SW 1271 (cell line): ENCODE data around the gene INPP5B.
"Not testable (repeated sequence)": the region's sequence is repeated elsewhere in the genome, so short reads cannot be mapped to it uniquely, and the experiment has no call there.

ENCODE experiments used
- DNase-seq, 2 experiments: peaks; one replicate each; lab custom pipeline; 2025; lab: John Stamatoyannopoulos, UW

The INPP5B gene

DNA sequence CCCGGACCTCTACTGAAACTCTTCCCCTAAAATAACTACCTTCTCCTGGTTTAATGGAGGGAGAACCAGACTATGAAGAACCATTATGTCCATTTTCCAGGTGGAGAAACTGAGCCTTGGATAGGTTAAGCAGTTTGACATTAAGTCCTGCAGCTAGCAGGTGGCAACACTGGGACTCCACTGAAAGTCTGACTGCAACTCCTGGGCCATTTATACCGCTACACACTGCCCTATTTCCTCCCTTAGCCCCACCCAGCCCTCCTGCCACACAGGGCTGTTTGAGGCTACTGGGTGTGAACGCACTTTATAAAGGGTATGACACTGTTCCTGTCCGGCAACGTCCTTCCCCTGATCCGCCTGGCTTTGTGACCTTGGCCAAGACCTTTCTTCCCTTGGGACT is 511 bp upstream of the INPP5B start:
- DNase-seq: no peak

GRCh38 chr1:37945743-37946702 is 830 bp downstream of the INPP5B start:
- DNase-seq: no peak

- DNase-seq: no peak
Observed at GRCh38 chr1:37945251-37945650, 1.6 kb downstream of the INPP5B start.

DNA sequence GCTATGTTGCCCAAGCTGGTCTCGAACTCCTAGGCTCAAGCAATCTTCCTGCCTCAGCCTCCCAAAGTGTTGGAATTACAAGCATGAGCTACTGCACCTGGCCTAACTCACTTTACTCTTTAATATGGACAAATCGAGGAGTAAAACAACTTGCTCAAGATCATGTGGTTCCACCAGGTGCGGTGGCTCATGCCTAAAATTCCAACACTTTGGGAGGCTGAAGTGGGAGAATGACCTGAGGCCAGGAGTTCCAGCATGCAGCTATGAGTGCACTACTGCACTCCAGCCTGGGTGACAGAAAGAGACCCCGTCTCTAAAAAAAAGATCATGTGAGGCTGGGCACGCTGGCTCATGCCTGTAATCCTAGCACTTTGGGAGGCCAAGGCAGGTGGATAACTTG is 2.0 kb downstream of the INPP5B start:
- DNase-seq: no peak

DNA sequence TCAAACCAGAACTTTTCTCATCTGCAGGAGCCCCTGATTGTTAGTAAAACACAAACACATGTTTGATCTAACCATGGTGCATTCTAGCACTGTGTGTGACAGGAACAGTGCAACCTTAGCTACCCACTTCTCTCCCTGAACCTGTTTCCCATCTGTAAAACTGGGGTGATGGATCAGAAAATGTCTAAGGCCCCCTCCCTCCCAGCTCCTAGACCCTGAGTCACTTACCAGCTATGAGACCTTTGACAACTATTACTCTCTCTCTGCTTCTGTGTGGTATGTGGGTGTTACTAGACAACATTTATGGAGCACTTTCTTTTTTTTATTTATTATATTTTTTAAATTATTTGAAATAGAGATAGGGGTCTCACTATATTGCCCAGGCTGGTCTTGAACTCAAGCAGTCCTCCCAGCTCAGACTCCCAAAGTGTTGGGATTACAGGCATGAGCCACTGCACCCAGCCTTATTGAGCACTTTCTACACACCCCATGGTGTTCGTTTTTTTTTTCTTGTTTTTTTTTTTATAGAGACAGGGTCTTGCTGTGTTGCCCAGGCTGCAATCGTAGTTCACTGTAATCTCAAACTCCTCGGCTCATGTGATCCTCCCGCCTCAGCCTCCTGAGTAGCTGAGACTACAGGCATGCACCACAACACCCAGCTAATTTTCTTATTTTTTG is 2.6 kb downstream of the INPP5B start:
- DNase-seq: no peak

- DNase-seq: no peak
Observed at GRCh38 chr1:37940299-37940947, 6.4 kb downstream of the INPP5B start.

DNA sequence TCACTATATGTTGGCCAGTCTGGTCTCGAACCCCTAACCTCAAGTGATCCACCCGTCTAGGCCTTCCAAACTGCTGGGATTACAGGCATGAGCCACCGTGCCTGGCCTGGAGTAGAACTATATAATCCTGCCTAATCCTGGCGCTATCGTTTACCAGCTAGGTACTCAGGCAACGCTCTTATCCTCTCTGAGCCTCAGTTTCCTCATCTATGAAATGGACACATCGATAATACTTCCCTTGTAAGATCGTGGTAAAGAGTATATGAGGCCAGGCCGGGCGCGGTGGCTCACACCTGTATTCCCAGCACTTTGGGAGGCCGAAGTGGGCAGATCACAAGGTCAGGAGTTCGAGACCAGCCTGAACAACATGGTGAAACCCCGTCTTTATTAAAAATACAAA is 10.1 kb downstream of the INPP5B start:
- DNase-seq: not testable (repeated sequence)

DNA sequence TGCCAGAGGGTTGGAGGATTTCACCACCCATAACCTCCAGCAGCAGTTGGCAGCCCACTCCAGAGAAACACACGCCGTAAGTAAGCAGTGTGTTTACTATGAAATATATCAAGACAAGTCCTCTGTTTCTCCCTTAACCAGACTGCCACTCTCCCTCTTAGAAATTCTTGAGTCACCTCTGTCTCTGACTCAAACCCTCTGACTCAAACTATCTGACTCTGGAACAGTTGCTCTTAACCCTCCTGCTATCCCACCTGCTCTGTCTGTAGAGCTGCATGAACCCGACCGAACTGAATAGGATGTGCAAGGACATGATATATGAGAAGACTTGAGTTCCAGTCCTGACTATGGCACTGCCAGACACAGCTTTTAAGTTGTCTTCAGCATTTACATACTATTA is 14.1 kb downstream of the INPP5B start:
- DNase-seq: peak; percentile 7 to 24

GRCh38 chr1:37931361-37932158 is 15.3 kb downstream of the INPP5B start:
- peak; percentile 85 to 93 for DNase-seq

DNA sequence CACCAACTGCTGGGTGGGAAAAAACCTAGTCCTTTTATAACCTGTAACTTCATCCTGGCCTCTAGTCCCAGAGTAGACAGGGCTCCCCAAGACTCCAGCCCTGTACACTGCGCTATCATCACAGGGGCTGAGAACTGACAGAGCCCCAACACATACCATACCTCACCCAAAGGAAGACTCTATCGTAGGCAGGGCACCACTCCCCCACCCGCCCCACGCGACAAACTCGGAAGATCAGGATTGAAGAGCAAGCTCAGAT is 15.8 kb downstream of the INPP5B start:
- no peak for DNase-seq

DNA sequence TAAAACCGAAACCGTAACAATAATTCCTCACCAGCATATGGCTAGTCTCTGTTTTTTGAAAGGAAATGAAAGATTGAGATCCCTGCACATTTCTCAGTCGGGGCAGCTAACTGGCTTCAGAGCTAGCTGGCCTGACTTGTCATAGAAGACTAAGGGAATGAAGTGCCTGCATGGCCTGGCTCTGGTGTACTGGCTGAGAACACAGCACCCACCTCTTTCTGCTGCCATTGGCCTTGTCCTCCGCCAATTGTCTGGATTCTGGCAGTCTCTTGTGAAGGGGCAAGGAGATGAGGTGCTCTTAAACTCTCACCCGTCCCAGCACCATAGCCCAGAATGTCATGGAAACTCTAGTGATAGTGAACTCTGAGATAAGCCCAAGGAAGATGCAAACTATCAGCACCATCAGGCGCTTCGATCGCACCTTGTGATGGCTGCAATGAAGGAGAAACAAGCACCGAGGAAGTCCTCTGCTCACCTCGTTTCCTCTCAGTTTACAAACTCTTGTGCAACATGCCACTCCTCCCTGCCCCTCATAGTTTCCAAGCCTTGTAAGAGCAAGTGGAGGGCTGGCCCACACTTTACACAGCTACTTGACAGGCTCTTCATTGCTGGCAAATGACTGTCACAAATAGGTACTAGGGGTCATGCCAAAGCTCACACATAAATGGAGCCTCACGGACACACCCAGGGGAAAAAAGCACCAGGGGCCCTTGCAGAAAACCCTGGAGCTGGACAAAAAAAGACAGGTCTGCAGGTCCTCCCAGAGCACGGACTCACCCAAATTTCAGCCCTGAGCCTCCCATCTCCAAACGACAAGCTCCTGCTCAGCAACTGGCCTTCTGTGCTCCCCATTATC is 16.4 kb downstream of the INPP5B start:
- no peak for DNase-seq

GRCh38 chr1:37926038-37926924 is 20.6 kb downstream of the INPP5B start:
- no peak for DNase-seq

- DNase-seq: no peak
Observed at GRCh38 chr1:37925316-37925715, 21.5 kb downstream of the INPP5B start.

GRCh38 chr1:37923551-37923889 is 23.3 kb downstream of the INPP5B start:
- no peak for DNase-seq

DNA sequence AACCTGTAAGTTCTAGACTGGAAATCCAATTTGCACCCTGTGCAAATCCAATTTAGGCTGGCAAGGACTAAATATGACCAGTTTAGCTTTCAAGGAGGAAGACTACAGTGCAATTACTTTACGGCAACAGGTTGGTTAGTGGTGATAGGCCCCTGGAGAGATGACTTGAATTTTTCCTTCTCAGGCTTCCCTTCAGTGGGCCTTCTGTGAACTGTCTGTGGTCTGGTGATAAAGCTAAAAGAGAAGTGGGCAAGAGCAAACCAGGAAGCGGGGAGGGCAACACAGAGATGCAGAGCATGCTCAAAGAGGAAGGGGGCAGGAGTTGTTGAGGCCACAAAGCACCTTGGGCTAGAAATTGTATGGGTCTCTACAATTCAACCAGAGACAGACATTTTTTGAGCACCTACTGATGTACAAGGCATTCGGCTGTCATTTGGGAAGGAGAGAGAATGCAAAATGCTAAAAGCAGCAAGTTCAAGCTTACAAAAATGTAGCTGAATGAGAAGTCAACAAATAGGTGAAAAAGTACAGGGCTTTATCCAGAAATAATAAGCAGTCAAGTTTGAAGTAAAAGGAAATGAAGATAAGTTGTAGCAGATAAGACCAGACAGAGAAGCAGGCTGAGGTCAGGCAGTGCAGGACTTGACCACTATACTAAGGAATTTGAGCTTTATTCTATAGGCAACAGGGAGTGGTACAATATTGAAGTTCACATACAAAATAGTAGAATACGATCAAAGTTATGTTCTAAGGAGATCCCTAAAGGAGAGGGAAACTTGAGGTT is 23.9 kb downstream of the INPP5B start:
- DNase-seq: no peak

GRCh38 chr1:37919277-37919676 is 27.6 kb downstream of the INPP5B start:
- no peak for DNase-seq

- no peak for DNase-seq
Observed at GRCh38 chr1:37915476-37916093, 31.3 kb downstream of the INPP5B start.

- DNase-seq: no peak
Observed at GRCh38 chr1:37914719-37915475, 32.0 kb downstream of the INPP5B start.
